K562 (cell line): ENCODE data around the gene NOTCH1. TPM values are rescaled to one million over a fixed set of nuclear protein-coding genes. Genes with fewer than 3 reads are reported as not detected.

ENCODE experiments used
- ATAC-seq: fragments of 200-7000 bp; cut with Tn5 transposase; 3 replicates; pipeline ENCODE4 v1.9.1; 2020; ENCODE audit warnings: moderate library complexity
- BruUV-seq: library from RNA; stranded (reverse); fragments of 400-500 nt; replicated peaks from 2 replicates; lab custom pipeline; 2021; lab: Mats Ljungman, UMichigan
- CTCF ChIA-PET: fragments of 300-600 bp; formaldehyde crosslinking; extraction: SDS; loops from one replicate; lab custom pipeline; 2021; ENCODE audit warnings: low intra/inter-chr PET ratio; lab: Yijun Ruan, JAX
- POLR2A ChIA-PET: fragments of 300-600, 350-650 bp; sonication (Branson Sonifier 250); formaldehyde crosslinking; extraction: SDS; loops from one replicate; lab custom pipeline; 2021; ENCODE audit warnings: antibody characterized with exemption, inconsistent platforms; lab: Yijun Ruan, JAX
- DNase-seq, 4 experiments: peaks; one replicate each; pipeline versions ENCODE4 v3.0.0 to v3.0.0-alpha.2; 2011 to 2018; ENCODE audit warnings: low spot score in 3 of 4, mixed read lengths in 3 of 4; ENCODE audit errors: extremely low read depth in 1 of 4
- FAIRE-seq: peaks from 2 replicates; lab custom pipeline; 2011; peaks lifted over from hg19 to GRCh38; lab: Jason Lieb, UNC
- H2AFZ ChIP-seq: 2 replicates; pipeline ENCODE4 v1.6.0; 2011; ENCODE audit warnings: low read depth, low read length, control low read depth, inconsistent platforms
- H3K27ac ChIP-seq: fragments of 200-600 bp; 3 replicates; pipeline ENCODE4 v1.8.0; 2011; ENCODE audit warnings: low read depth, mild to moderate bottlenecking, control low read depth, inconsistent platforms, low read length, moderate library complexity, mixed read lengths; ENCODE audit errors: extremely low read depth
- H3K27me3 ChIP-seq, 2 experiments: fragments of 300-600 bp in 1 of 2; 2 replicates in 1 of 2; 3 replicates in 1 of 2; pipeline versions ENCODE4 v1.6.0 to v1.8.0; 2011; ENCODE audit warnings: inconsistent platforms in 2 of 2, low read length in 2 of 2, mild to moderate bottlenecking in 1 of 2, mixed read lengths in 1 of 2, moderate library complexity in 1 of 2; ENCODE audit not compliant: control insufficient read depth in 2 of 2, insufficient read depth in 2 of 2
- H3K36me3 ChIP-seq: fragments of 300-600 bp; 3 replicates; pipeline ENCODE4 v1.8.0; 2011; ENCODE audit warnings: mild to moderate bottlenecking, low read length, inconsistent platforms; ENCODE audit not compliant: control insufficient read depth, insufficient read depth
- H3K4me1 ChIP-seq, 2 experiments: fragments of 200-600 bp in 1 of 2; replicated peaks in 1 of 2; 2 replicates in 1 of 2; 3 replicates in 1 of 2; pipeline versions ENCODE4 v1.5.1 to v1.8.0; 2011; ENCODE audit warnings: inconsistent platforms in 2 of 2, low read length in 2 of 2, mild to moderate bottlenecking in 1 of 2, mixed read lengths in 1 of 2, moderate library complexity in 1 of 2; ENCODE audit not compliant: control insufficient read depth in 2 of 2, insufficient read depth in 2 of 2
- H3K4me2 ChIP-seq: 2 replicates; pipeline ENCODE4 v1.6.1; 2011; ENCODE audit warnings: low read length, control low read depth, inconsistent platforms, mixed read lengths; ENCODE audit not compliant: insufficient read depth
- H3K4me3 ChIP-seq: fragments of 200-600 bp; sonication (generic), shearing (Covaris generic); 2 replicates; pipeline ENCODE4 v1.5.1; 2016; ENCODE audit warnings: control low read depth, inconsistent platforms
- H3K79me2 ChIP-seq: fragments of 200-600 bp; 3 replicates; pipeline ENCODE4 v1.8.0; 2011; ENCODE audit warnings: low read length, inconsistent platforms; ENCODE audit not compliant: control insufficient read depth, insufficient read depth
- H3K9ac ChIP-seq, 2 experiments: 2 replicates each; pipeline versions ENCODE4 v1.6.0 to v1.6.1; 2011; ENCODE audit warnings: low read depth in 2 of 2, low read length in 2 of 2, control low read depth in 1 of 2, inconsistent platforms in 1 of 2, mild to moderate bottlenecking in 1 of 2, mixed read lengths in 1 of 2; ENCODE audit not compliant: insufficient read depth in 1 of 2
- H3K9me1 ChIP-seq: one replicate; pipeline ENCODE4 v1.6.0; 2011; ENCODE audit warnings: inconsistent platforms, mild to moderate bottlenecking, low read length, moderate library complexity; ENCODE audit not compliant: control insufficient read depth, insufficient read depth
- H3K9me3 ChIP-seq: replicated peaks from 2 replicates; pipeline ENCODE4 v1.5.1; 2011; ENCODE audit warnings: low read depth, low read length, inconsistent platforms; ENCODE audit not compliant: control insufficient read depth, insufficient read depth
- H4K20me1 ChIP-seq: replicated peaks from 2 replicates; pipeline ENCODE4 v1.6.1; 2011; ENCODE audit warnings: low read length, inconsistent platforms, mixed read lengths; ENCODE audit not compliant: control insufficient read depth, insufficient read depth
- ATF6 ChIP-seq: sonication (generic); formaldehyde crosslinking; IDR thresholded peaks from 2 replicates; pipeline ENCODE4 v1.4.0; 2020; ENCODE audit warnings: mild to moderate bottlenecking, missing genetic modification reagents
- CBX2 ChIP-seq: fragments of 200-600 bp; sonication (generic); IDR thresholded peaks from one replicate; pipeline ENCODE4 v1.6.1; 2012; ENCODE audit warnings: mild to moderate bottlenecking, low read length, inconsistent platforms; ENCODE audit not compliant: insufficient read depth, poor library complexity, severe bottlenecking
- DMBX1 ChIP-seq: fragments of 250-450 bp; sonication (Bioruptor Pico); IDR thresholded peaks from 2 replicates; pipeline ENCODE4 v1.8.0; 2022; ENCODE audit warnings: inconsistent platforms, mild to moderate bottlenecking, moderate library complexity, borderline replicate concordance
- DNMT1 ChIP-seq: fragments of 450-650 bp; IDR thresholded peaks from 2 replicates; pipeline ENCODE4 v1.6.1; 2016; ENCODE audit warnings: antibody characterized with exemption, mild to moderate bottlenecking
- E2F6 ChIP-seq, 2 experiments: IDR thresholded peaks; 2 replicates each; pipeline ENCODE4 v1.6.1; 2011; ENCODE audit warnings: borderline replicate concordance in 1 of 2, control low read depth in 1 of 2, low read depth in 1 of 2, low read length in 1 of 2, mild to moderate bottlenecking in 1 of 2, mixed read lengths in 1 of 2, moderate library complexity in 1 of 2; ENCODE audit not compliant: insufficient read depth in 1 of 2, insufficient read length in 1 of 2, poor library complexity in 1 of 2, severe bottlenecking in 1 of 2; ENCODE audit errors: extremely low read depth in 1 of 2
- RBM25 ChIP-seq: fragments of 200-400 bp; formaldehyde crosslinking; IDR thresholded peaks from 2 replicates; pipeline ENCODE4 v1.6.1; 2018; ENCODE audit warnings: low read length, low read depth, moderate library complexity; ENCODE audit not compliant: severe bottlenecking
- SNIP1 ChIP-seq: fragments of 450-650 bp; IDR thresholded peaks from 2 replicates; pipeline ENCODE4 v1.7.1; 2017; ENCODE audit warnings: low read depth, mild to moderate bottlenecking
- ZNF583 ChIP-seq: fragments of 250-450 bp; sonication (Bioruptor Pico); IDR thresholded peaks from 2 replicates; pipeline ENCODE4 v1.4.0; 2020
- WGBS: fragments of 100-300 bp; shearing (Covaris generic); methylation state at CpG from one replicate; pipeline ENCODE4 v1.1.6; 2016; ENCODE audit warnings: low coverage, mixed read lengths; ENCODE audit not compliant: insufficient coverage; ENCODE audit errors: missing lambda C conversion rate; 5-methylcytosine and 5-hydroxymethylcytosine counted together
- in situ Hi-C: fragments of 300-500 bp; cut with MboI; formaldehyde crosslinking; loops from 4 replicates; pipeline ENCODE4 v1.15.0; 2018; ENCODE audit warnings: inconsistent platforms, mixed read lengths
- intact Hi-C: fragments of 100-400 bp; cut with micrococcal nuclease; formaldehyde crosslinking; loops from 2 replicates; pipeline ENCODE4 v1.14.2; 2022
- polyA plus RNA-seq, 8 experiments: library from polyadenylated mRNA; depleted of rRNA in 4 of 8; stranded (reverse) in 5 of 8; unstranded in 3 of 8; fragments of >200 nt; fragmentation: Nextera tagmentation in 2 of 8; fragmentation: Illumina TruSeq in 1 of 8; extraction: Ambion mirVana in 2 of 8; extraction: Trizol in 1 of 8; gene quantifications; 2 replicates each; pipeline versions ENCODE4 v1.2.1 to v1.2.3, GENCODE V29; 2011 to 2014; ENCODE audit warnings: inconsistent platforms in 1 of 8, missing spikeins in 1 of 8
- total RNA-seq, 7 experiments: library from RNA; depleted of rRNA in 6 of 7; stranded (reverse); fragments of >200 nt in 6 of 7; fragmentation: Illumina TruSeq in 2 of 7; extraction: Trizol in 2 of 7; gene quantifications; 2 replicates each; pipeline versions ENCODE4 v1.2.1 to v1.2.3, GENCODE V29; 2011 to 2021; ENCODE audit warnings: low replicate concordance in 1 of 7

NOTCH1 gene
- total and polyA plus RNA-seq, 9 of the 15 experiments (the other 6 are each of a cell fraction or from before 2014, with no cell fraction given): 0.03 to 31.4 (median 2.3) TPM

- H2AFZ ChIP-seq: no peak overlapping the region
- ChIA-PET CTCF (no interaction called here), POLR2A (interaction anchor here (0.6 to 1.4 kb wide), 4 partner anchors 8 to 135 kb away, joined by 3 to 4 read pairs (median 3); no protein-coding TSS in a partner anchor)
- TF ChIP-seq CBX2 (no peak), SNIP1 (no peak)
- no peak for FAIRE-seq
- no peaks in the 10 kb centered on the region for H3K9me3 ChIP-seq
- no peak overlapping the region for H3K27ac ChIP-seq
- H3K9ac ChIP-seq: peak overlapping the region in 1 of 2 experiments; percentile 37; a peak in 1 of 4 replicates
- H3K4me2 ChIP-seq: no peak overlapping the region
- 0 out of 5 replicates have a peak, but pooled peaks cover 0 to 3% of the 10 kb centered on the region in 2 experiments for H3K4me1 ChIP-seq
- no peak for ATAC-seq
- intact Hi-C loops (no loop called here), in situ Hi-C loops (no loop called here)
- peaks cover 89% of the 10 kb centered on the region; the same call in 2 of the 3 replicates for H3K36me3 ChIP-seq
- no TSS peak for BruUV-seq
- no peaks in the 10 kb centered on the region for H3K27me3 ChIP-seq
- no peaks in the 10 kb centered on the region for H3K9me1 ChIP-seq
- no peaks in the 10 kb centered on the region for H3K79me2 ChIP-seq
- no peak for DNase-seq
- 91% methylated on average over 24 of the region's 26 CpGs for WGBS
- no peaks in the 10 kb centered on the region for H4K20me1 ChIP-seq
- no peak overlapping the region for H3K4me3 ChIP-seq
Measured at GRCh38 chr9:136451221-136451877, 94.5 kb downstream of the NOTCH1 start.

- in situ Hi-C loops: no loop called here
- Histone ChIP-seq H3K27ac (no peak overlapping the region), H2AFZ (no peak overlapping the region), H3K9me3 (no peaks in the 10 kb centered on the region), H3K27me3 (no peaks in the 10 kb centered on the region), H3K4me2 (no peak overlapping the region), H3K9me1 (no peaks in the 10 kb centered on the region), H3K4me1 (no peaks in the 10 kb centered on the region), H3K79me2 (no peaks in the 10 kb centered on the region), H3K36me3 (peaks cover 86% of the 10 kb centered on the region), H3K9ac (no peak overlapping the region), H4K20me1 (peaks cover 6% of the 10 kb centered on the region; the same call in 1 of the 2 replicates), H3K4me3 (no peak overlapping the region)
- no peak for FAIRE-seq
- no TSS peak for BruUV-seq
- POLR2A ChIA-PET: interaction anchor here (1.3 to 1.5 kb wide), 2 partner anchors 8 to 9 kb away, joined by 4 read pairs; no protein-coding TSS in a partner anchor
- CTCF ChIA-PET: no interaction called here
- intact Hi-C loops: no loop called here
- no peak for ATAC-seq
- WGBS: 94% methylated on average over 2 of the region's 3 CpGs
- DNase-seq: no peak
- TF ChIP-seq ATF6 (CRISPR knock-in tag) (no peak), ZNF583 (no peak), E2F6 (IDR thresholded peaks at IDR 0.05; ENCODE audit: borderline replicate concordance in 1 of 2, extremely low read depth in 1 of 2, insufficient read depth in 1 of 2, insufficient read length in 1 of 2, low read depth in 1 of 2, low read length in 1 of 2, poor library complexity in 1 of 2, severe bottlenecking in 1 of 2) (no peak), DMBX1 (CRISPR knock-in tag) (no peak), DNMT1 (no peak), RBM25 (no peak)
Measured at GRCh38 chr9:136448655-136449054, 97.2 kb downstream of the NOTCH1 start.
